GM23338 (cell line): ENCODE results near the gene HOXA5. TPM values are rescaled to one million over a fixed set of nuclear protein-coding genes. Genes with fewer than 3 reads are reported as not detected.

Source experiments
- ATAC-seq: fragments of 200-7000 bp; cut with Tn5 transposase; 3 replicates; pipeline ENCODE4 v1.9.1; 2020
- DNase-seq: peaks from one replicate; pipeline ENCODE4 v3.0.0-alpha.2; 2015; ENCODE audit warnings: low spot score
- H2AFZ ChIP-seq: fragments of 200-600 bp; sonication (generic); 2 replicates; pipeline ENCODE4 v1.8.0; 2016; ENCODE audit warnings: antibody characterized with exemption, mild to moderate bottlenecking, moderate library complexity
- H3F3A ChIP-seq: fragments of 200-600 bp; sonication (generic); replicated peaks from 2 replicates; pipeline ENCODE4 v1.8.0; 2017; ENCODE audit warnings: antibody characterized with exemption, mixed run types, low read depth
- H3K27ac ChIP-seq: fragments of 200-600 bp; sonication (generic); 2 replicates; pipeline ENCODE4 v1.6.1; 2016; ENCODE audit warnings: low read depth
- H3K27me3 ChIP-seq: fragments of 200-600 bp; sonication (generic); 2 replicates; pipeline ENCODE4 v1.8.0; 2016; ENCODE audit warnings: mild to moderate bottlenecking, mixed run types, moderate library complexity; ENCODE audit not compliant: insufficient read depth
- H3K36me3 ChIP-seq: fragments of 200-600 bp; sonication (generic); 2 replicates; pipeline ENCODE4 v1.8.0; 2016; ENCODE audit warnings: mild to moderate bottlenecking; ENCODE audit not compliant: insufficient read depth
- H3K4me1 ChIP-seq: fragments of 200-600 bp; sonication (generic); 2 replicates; pipeline ENCODE4 v1.8.0; 2016; ENCODE audit warnings: mild to moderate bottlenecking, moderate library complexity; ENCODE audit not compliant: insufficient read depth
- H3K4me2 ChIP-seq: fragments of 200-600 bp; sonication (generic); 2 replicates; pipeline ENCODE4 v1.7.1; 2017; ENCODE audit warnings: mixed run types
- H3K4me3 ChIP-seq: fragments of 200-600 bp; sonication (generic); 2 replicates; pipeline ENCODE4 v1.6.1; 2016; ENCODE audit warnings: mixed run types
- H3K79me2 ChIP-seq: fragments of 200-600 bp; sonication (generic); replicated peaks from 2 replicates; pipeline ENCODE4 v1.8.0; 2017; ENCODE audit warnings: mild to moderate bottlenecking; ENCODE audit not compliant: insufficient read depth
- H3K9me2 ChIP-seq: fragments of 200-600 bp; sonication (generic); 2 replicates; pipeline ENCODE4 v1.8.0; 2017; ENCODE audit not compliant: insufficient read depth
- H4K20me1 ChIP-seq: fragments of 200-600 bp; sonication (generic); replicated peaks from 2 replicates; pipeline ENCODE4 v1.8.0; 2017; ENCODE audit warnings: mild to moderate bottlenecking; ENCODE audit not compliant: insufficient read depth
- H3K27ac Mint-ChIP-seq: 2 replicates; pipeline ENCODE4 v1.8.0; 2020; ENCODE audit warnings: inconsistent platforms, mild to moderate bottlenecking, moderate library complexity, mixed read lengths
- H3K27me3 Mint-ChIP-seq: 3 replicates; pipeline ENCODE4 v1.8.0; 2022; ENCODE audit warnings: low read depth, mild to moderate bottlenecking, moderate library complexity, mixed read lengths, inconsistent platforms; ENCODE audit not compliant: insufficient read depth, poor library complexity
- H3K36me3 Mint-ChIP-seq: 3 replicates; pipeline ENCODE4 v1.8.0; 2021; ENCODE audit warnings: low read depth, mild to moderate bottlenecking, inconsistent platforms, moderate library complexity, mixed read lengths
- H3K4me1 Mint-ChIP-seq: 3 replicates; pipeline ENCODE4 v1.8.0; 2020; ENCODE audit warnings: mild to moderate bottlenecking, inconsistent platforms, mixed read lengths
- H3K4me3 Mint-ChIP-seq: 3 replicates; pipeline ENCODE4 v1.8.0; 2021; ENCODE audit warnings: moderate library complexity, mild to moderate bottlenecking, inconsistent platforms, mixed read lengths
- H3K9me3 Mint-ChIP-seq: 3 replicates; pipeline ENCODE4 v1.8.0; 2020; ENCODE audit warnings: moderate library complexity, mild to moderate bottlenecking, inconsistent platforms, mixed read lengths
- ETS1 ChIP-seq: IDR thresholded peaks from 2 replicates; pipeline ENCODE4 v1.6.1; 2016; ENCODE audit warnings: antibody characterized with exemption
- EZH2 ChIP-seq: fragments of 200-600 bp; sonication (generic); IDR thresholded peaks from one replicate; pipeline ENCODE4 v1.8.0; 2017; ENCODE audit warnings: antibody characterized with exemption, mild to moderate bottlenecking, low read depth; ENCODE audit not compliant: unreplicated experiment
- EZH2phosphoT487 ChIP-seq: fragments of 200-600 bp; sonication (generic); IDR thresholded peaks from one replicate; pipeline ENCODE4 v1.8.1; 2018; ENCODE audit warnings: antibody characterized with exemption; ENCODE audit not compliant: unreplicated experiment
- ZNF462 ChIP-seq: fragments of 250-450 bp; sonication (Bioruptor Pico); IDR thresholded peaks from 2 replicates; pipeline ENCODE4 v1.5.0; 2020; ENCODE audit warnings: mild to moderate bottlenecking, moderate library complexity
- polyA plus RNA-seq: library from polyadenylated mRNA; unstranded; fragments of >200 nt; fragmentation: Nextera tagmentation; extraction: Ambion mirVana; gene quantifications from 2 replicates; pipeline ENCODE4 v1.2.1, GENCODE V29; 2016
- total RNA-seq: library from RNA; depleted of rRNA; stranded (reverse); fragments of >200 nt; shearing (Covaris generic); gene quantifications from 2 replicates; pipeline ENCODE4 v1.2.3, GENCODE V29; 2014

Gene HOXA5
- total and polyA plus RNA-seq, 2 experiments from 2014 or later: not detected

GRCh38 chr7:27188386-27189294 is 45.2 kb upstream of the HOXA5 start:
- DNase-seq (peak; percentile 72), ATAC-seq (peak; percentile 8)
- TF ChIP-seq ZNF462 (no peak), ETS1 (0 out of 2 replicates have a peak, but pooled peaks have one; percentile 8), EZH2 (peak; percentile 95), EZH2phosphoT487 (peak; percentile 85)
- peaks cover 41% of the 10 kb centered on the region for H4K20me1 ChIP-seq
- H3K79me2 ChIP-seq: no peaks in the 10 kb centered on the region
- no peaks in the 10 kb centered on the region; the same call in 1 of the 3 replicates for H3K9me3 Mint-ChIP-seq
- H3K9me2 ChIP-seq: no peaks in the 10 kb centered on the region
- peaks cover 99% of the 10 kb centered on the region for H3K27me3 Mint-ChIP-seq
- no peak overlapping the region for H3K27ac ChIP-seq
- no peak overlapping the region for H3K27ac Mint-ChIP-seq
- H3K4me2 ChIP-seq: peak overlapping the region; percentile 77
- peak overlapping the region; percentile 48 for H3K4me3 ChIP-seq
- peaks cover 40% of the 10 kb centered on the region for H3K4me1 Mint-ChIP-seq
- H3K4me1 ChIP-seq: peaks cover 71% of the 10 kb centered on the region
- H3K4me3 Mint-ChIP-seq: peak overlapping the region; percentile 58
- no peaks in the 10 kb centered on the region for H3K36me3 Mint-ChIP-seq
- peak overlapping the region; percentile 38; the same call in 1 of the 2 replicates for H2AFZ ChIP-seq
- H3F3A ChIP-seq: peaks cover 61% of the 10 kb centered on the region
- H3K27me3 ChIP-seq: peaks cover 100% of the 10 kb centered on the region
- H3K36me3 ChIP-seq: no peaks in the 10 kb centered on the region
